Lower lobe of right lung (tissue), 2 donors: ENCODE data around the gene TRIM52. TPM values are rescaled to one million over a fixed set of nuclear protein-coding genes. Genes with fewer than 3 reads are reported as not detected.

Source experiments
- ATAC-seq, 2 donors: fragments of 200-7000 bp; cut with Tn5 transposase; one replicate each; pipeline ENCODE4 v1.9.1; 2020 to 2022; ENCODE audit warnings: mild to moderate bottlenecking in 2 of 2, moderate library complexity in 2 of 2
- DNase-seq: peaks from one replicate; pipeline ENCODE4 v3.0.0-alpha.2; 2020
- H3K27ac ChIP-seq: fragments of 200-600 bp; one replicate; pipeline ENCODE4 v1.8.0; 2022
- H3K27me3 ChIP-seq: fragments of 200-600 bp; one replicate; pipeline ENCODE4 v1.8.0; 2022; ENCODE audit warnings: low read depth
- H3K36me3 ChIP-seq: fragments of 200-600 bp; one replicate; pipeline ENCODE4 v1.8.0; 2022; ENCODE audit warnings: mild to moderate bottlenecking
- H3K4me1 ChIP-seq: fragments of 200-600 bp; one replicate; pipeline ENCODE4 v1.8.0; 2022
- H3K4me3 ChIP-seq: fragments of 200-600 bp; one replicate; pipeline ENCODE4 v1.8.0; 2022; ENCODE audit warnings: mild to moderate bottlenecking
- H3K9me3 ChIP-seq: fragments of 200-600 bp; one replicate; pipeline ENCODE4 v1.8.0; 2022
- intact Hi-C: fragments of 100-400 bp; cut with DNase I; formaldehyde crosslinking; loops from one replicate; pipeline ENCODE4 v1.11.0; 2022
- total RNA-seq: library from RNA; stranded (reverse); fragmentation: NEBNext Ultra II Directional; extraction: Animal tissue kit (Norgen Biotek cat#: 25700); gene quantifications from one replicate; pipeline ENCODE4 v1.2.1, GENCODE V29; 2021
- TF ChIP-seq, protein P1 (sequence below): fragments of 200-600 bp; IDR thresholded peaks from one replicate; pipeline ENCODE4 v1.8.0; 2022; ENCODE audit warnings: antibody characterized with exemption, mild to moderate bottlenecking
- donor health status: DM: no; HTN: yes; CAD: no; lungs with severe emphysema.

TRIM52 gene
- total RNA-seq, 1 donor from 2014 or later = 20.8 TPM

DNA sequence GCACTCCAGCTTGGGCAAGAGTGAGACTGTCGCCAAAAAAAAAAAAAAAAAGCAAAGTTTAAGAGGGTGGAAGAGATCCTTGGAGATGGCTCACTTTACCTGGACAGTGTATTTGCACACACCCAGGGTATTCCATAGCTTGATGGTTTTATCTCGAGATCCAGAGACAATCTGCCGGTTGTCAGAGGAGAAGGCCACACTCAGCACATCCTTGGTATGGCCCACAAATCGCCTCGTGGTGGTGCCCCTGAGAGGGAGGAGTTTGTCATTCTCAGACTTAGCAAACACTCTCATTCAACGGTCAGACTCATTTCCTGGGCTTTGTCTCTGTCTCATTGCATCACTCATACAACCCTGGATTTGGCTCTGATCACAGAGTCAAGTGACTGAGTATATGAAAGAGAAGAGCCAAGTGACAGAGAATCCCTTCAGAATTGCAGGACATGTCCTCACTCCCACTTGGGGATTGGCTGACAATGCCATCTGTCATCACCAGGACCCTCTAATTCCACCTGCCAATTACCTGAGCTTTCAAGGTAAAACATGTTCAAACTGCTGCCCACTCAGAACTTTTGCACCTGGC lies 19.5 kb downstream of the TRIM52 start:
- no peak overlapping the region for H3K27ac ChIP-seq
- intact Hi-C loops = no loop called here
- ATAC-seq = no peak
- H3K4me1 ChIP-seq = peaks cover 34% of the 10 kb centered on the region
- H3K4me3 ChIP-seq = peak overlapping the region; percentile 79
- no peaks in the 10 kb centered on the region for H3K9me3 ChIP-seq
- TF ChIP-seq, protein P1, sequence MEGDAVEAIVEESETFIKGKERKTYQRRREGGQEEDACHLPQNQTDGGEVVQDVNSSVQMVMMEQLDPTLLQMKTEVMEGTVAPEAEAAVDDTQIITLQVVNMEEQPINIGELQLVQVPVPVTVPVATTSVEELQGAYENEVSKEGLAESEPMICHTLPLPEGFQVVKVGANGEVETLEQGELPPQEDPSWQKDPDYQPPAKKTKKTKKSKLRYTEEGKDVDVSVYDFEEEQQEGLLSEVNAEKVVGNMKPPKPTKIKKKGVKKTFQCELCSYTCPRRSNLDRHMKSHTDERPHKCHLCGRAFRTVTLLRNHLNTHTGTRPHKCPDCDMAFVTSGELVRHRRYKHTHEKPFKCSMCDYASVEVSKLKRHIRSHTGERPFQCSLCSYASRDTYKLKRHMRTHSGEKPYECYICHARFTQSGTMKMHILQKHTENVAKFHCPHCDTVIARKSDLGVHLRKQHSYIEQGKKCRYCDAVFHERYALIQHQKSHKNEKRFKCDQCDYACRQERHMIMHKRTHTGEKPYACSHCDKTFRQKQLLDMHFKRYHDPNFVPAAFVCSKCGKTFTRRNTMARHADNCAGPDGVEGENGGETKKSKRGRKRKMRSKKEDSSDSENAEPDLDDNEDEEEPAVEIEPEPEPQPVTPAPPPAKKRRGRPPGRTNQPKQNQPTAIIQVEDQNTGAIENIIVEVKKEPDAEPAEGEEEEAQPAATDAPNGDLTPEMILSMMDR = no peak
- H3K36me3 ChIP-seq = peaks cover 59% of the 10 kb centered on the region
- no peaks in the 10 kb centered on the region for H3K27me3 ChIP-seq
- no peak for DNase-seq

DNA sequence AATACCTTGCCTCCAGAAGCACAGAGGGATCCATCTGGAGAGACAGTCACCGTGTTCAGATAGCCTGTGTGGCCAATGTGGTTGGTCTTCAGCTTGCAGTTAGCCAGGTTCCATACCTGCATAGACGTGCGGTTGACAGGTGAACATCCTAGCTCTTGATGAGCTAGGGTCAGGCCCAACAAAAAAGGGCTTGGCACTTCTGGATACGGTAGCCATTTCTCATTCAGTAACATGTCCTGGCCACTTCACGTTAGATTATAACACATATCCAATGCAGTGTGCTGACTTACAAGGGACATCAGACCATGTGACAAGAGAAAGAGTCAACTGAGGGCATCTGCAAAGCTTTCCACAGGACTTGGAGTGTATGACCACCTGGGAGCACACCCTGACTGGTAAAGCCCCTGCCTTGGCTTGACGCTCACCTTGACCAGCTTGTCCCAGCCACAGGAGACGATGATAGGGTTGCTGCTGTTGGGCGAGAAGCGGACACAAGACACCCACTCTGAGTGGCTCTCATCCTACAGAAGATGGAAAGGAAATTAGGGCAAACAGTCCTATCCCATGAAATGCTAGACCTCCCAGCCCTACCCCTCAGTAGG lies 21.8 kb downstream of the TRIM52 start:
- no peak overlapping the region for H3K27ac ChIP-seq
- intact Hi-C loops = no loop called here
- no peak for ATAC-seq
- TF ChIP-seq, protein P1 = no peak
- peaks cover 17% of the 10 kb centered on the region for H3K4me1 ChIP-seq
- no peak overlapping the region for H3K4me3 ChIP-seq
- peaks cover 82% of the 10 kb centered on the region for H3K36me3 ChIP-seq
- no peaks in the 10 kb centered on the region for H3K27me3 ChIP-seq
- DNase-seq = no peak
- H3K9me3 ChIP-seq = no peaks in the 10 kb centered on the region

DNA sequence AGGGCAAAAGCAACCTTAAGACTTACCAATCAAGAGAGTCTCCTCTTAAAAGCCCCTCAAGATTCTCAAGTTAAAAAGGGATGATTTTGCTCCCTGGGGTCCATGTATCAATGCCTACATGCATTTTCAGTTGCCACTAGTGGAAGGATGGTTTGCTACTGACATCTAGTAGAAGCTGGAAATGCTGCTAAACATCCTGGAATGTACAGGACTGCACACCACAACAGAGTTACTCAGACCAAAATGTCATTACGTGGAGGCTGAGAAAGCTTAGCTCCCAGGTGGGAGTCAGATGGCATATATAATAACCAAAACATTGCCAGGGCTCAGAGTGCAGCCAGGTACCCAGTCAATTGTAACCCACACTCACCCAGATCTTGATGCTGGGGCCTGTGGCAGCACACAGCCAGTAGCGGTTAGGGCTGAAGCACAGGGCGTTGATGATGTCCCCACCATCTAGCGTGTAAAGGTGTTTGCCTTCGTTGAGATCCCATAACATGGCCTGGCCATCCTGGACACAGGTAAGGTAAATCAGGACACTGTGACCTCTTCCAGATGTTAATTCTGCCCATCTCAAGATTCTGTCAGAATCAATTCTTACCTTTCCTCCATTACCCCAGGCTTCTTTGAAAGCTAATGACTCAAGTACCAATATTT lies 23.1 kb downstream of the TRIM52 start:
- Histone ChIP-seq H3K27me3 (no peaks in the 10 kb centered on the region), H3K36me3 (peaks cover 95% of the 10 kb centered on the region), H3K9me3 (no peaks in the 10 kb centered on the region), H3K4me1 (peaks cover 17% of the 10 kb centered on the region), H3K4me3 (no peak overlapping the region), H3K27ac (no peak overlapping the region)
- no peak for ATAC-seq
- intact Hi-C loops = no loop called here
- no peak for DNase-seq
- TF ChIP-seq, protein P1 = no peak

DNA sequence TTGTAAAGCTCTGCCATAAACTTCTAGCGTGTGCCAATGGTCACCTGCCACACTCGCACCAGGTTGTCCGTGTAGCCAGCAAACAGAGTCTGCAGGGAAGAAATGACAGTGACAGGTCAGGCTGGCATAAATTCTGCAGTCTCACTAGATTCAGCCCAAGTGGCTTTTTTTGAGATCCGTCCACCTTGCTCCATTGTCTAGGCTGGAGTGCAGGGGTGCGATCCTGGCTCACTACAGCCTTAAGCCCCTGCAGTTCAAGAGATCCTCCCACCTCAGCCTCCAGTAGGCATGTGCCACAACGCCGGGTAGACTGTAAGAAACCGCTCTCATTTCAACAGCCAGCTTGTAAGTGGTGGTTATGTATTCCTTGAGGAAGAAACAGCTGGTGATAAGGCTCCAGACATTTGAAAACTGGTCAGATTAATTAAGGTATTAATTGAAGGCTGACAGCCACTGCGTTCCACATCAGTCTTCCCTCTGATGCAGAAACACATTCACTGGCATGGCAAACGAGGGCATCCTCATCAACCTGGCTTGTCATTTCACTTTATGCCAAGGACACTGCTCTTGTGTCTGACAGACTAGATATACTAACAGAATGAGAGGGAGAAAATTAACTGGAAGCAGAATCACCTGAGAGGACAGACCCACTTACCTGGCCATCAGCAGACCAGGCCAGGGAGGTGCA lies 23.8 kb downstream of the TRIM52 start:
- TF ChIP-seq, protein P1 = no peak
- no peak for ATAC-seq
- no peak overlapping the region for H3K27ac ChIP-seq
- H3K9me3 ChIP-seq = no peaks in the 10 kb centered on the region
- intact Hi-C loops = no loop called here
- peaks cover 100% of the 10 kb centered on the region for H3K36me3 ChIP-seq
- no peak for DNase-seq
- H3K4me1 ChIP-seq = peaks cover 11% of the 10 kb centered on the region
- no peaks in the 10 kb centered on the region for H3K27me3 ChIP-seq
- H3K4me3 ChIP-seq = no peak overlapping the region

DNA sequence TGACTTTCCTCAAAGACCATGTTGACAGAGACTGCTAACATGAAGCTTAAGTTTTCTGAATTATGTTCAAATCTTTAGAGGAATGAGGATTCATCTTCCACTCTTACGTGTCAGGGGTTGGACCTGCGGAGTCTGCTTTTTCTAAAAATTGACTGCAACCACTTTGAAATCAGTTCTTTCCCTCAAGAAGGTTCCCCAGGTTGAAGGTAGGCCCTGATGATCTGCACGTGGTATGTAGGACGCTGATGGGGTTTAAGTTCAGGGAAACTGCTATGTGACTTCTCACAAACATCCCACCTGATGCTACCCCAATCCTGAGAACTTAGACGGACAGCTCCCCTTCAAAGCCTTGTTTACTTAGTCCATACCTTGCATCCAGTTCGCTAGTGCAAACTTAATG lies 24.5 kb downstream of the TRIM52 start:
- Histone ChIP-seq H3K27ac (no peak overlapping the region), H3K4me3 (no peak overlapping the region), H3K4me1 (peaks cover 4% of the 10 kb centered on the region), H3K27me3 (no peaks in the 10 kb centered on the region), H3K9me3 (no peaks in the 10 kb centered on the region), H3K36me3 (peaks cover 100% of the 10 kb centered on the region)
- DNase-seq (no peak), ATAC-seq (no peak)
- TF ChIP-seq, protein P1 = no peak
- intact Hi-C loops = no loop called here
